Endothelial cell of umbilical vein (primary cell): ENCODE data around the gene SCLY. TPM values are rescaled to one million over a fixed set of nuclear protein-coding genes. Genes with fewer than 3 reads are reported as not detected.

Experiments used
- BruUV-seq: library from RNA; stranded (reverse); fragments of 400-500 nt; replicated peaks from 2 replicates; lab custom pipeline; 2021; lab: Mats Ljungman, UMichigan
- CTCF ChIA-PET: fragments of 300-600, 350-600 bp; sonication (Branson Sonifier 250); formaldehyde crosslinking; loops from one replicate; lab custom pipeline; 2021; ENCODE audit warnings: antibody characterized with exemption, inconsistent platforms; lab: Charles Lee
- POLR2A ChIA-PET: fragments of 300-600, 350-600 bp; sonication (Branson Sonifier 250); formaldehyde crosslinking; loops from one replicate; lab custom pipeline; 2021; ENCODE audit warnings: antibody characterized with exemption, inconsistent platforms; lab: Charles Lee
- DNase-seq: peaks from one replicate; pipeline ENCODE4 v3.0.0-alpha.2; 2011; ENCODE audit warnings: low read depth, low spot score
- FAIRE-seq: peaks from 2 replicates; lab custom pipeline; 2011; peaks lifted over from hg19 to GRCh38; lab: Jason Lieb, UNC
- H2AFZ ChIP-seq: 2 replicates; pipeline ENCODE4 v1.6.0; 2012; ENCODE audit warnings: low read depth, low read length, control low read depth, inconsistent platforms
- H3K27ac ChIP-seq: 2 replicates; pipeline ENCODE4 v1.5.1; 2011; ENCODE audit warnings: low read depth, mild to moderate bottlenecking, control low read depth, low read length, moderate library complexity; ENCODE audit not compliant: insufficient read depth
- H3K27me3 ChIP-seq, 2 experiments: 2 replicates each; pipeline versions ENCODE4 v1.6.0 to v1.6.1; 2011; ENCODE audit warnings: low read length in 2 of 2, mixed read lengths in 1 of 2; ENCODE audit not compliant: control insufficient read depth in 2 of 2, insufficient read depth in 2 of 2
- H3K36me3 ChIP-seq, 2 experiments: 2 replicates in 1 of 2; 3 replicates in 1 of 2; pipeline ENCODE4 v1.5.1; 2011; ENCODE audit warnings: low read length in 2 of 2, mild to moderate bottlenecking in 1 of 2, moderate library complexity in 1 of 2; ENCODE audit not compliant: control insufficient read depth in 2 of 2, insufficient read depth in 2 of 2; ENCODE audit errors: extremely low read depth in 1 of 2
- H3K4me1 ChIP-seq: 3 replicates; pipeline ENCODE4 v1.5.1; 2011; ENCODE audit warnings: mild to moderate bottlenecking, low read length; ENCODE audit not compliant: control insufficient read depth, insufficient read depth; ENCODE audit errors: extremely low read depth
- H3K4me2 ChIP-seq: 2 replicates; pipeline ENCODE4 v1.6.1; 2011; ENCODE audit warnings: low read length, control low read depth, mixed read lengths; ENCODE audit not compliant: insufficient read depth
- H3K4me3 ChIP-seq, 3 experiments: fragments of 200-600 bp in 1 of 3; sonication (generic), shearing (Covaris generic) in 1 of 3; replicated peaks in 1 of 3; 2 replicates each; pipeline ENCODE4 v1.5.1; 2011 to 2016; ENCODE audit warnings: control low read depth in 3 of 3, low read length in 3 of 3, mild to moderate bottlenecking in 2 of 3, inconsistent platforms in 1 of 3, low read depth in 1 of 3, moderate library complexity in 1 of 3; ENCODE audit not compliant: insufficient read depth in 1 of 3
- H3K79me2 ChIP-seq: 2 replicates; pipeline ENCODE4 v1.6.0; 2012; ENCODE audit warnings: low read length, inconsistent platforms; ENCODE audit not compliant: control insufficient read depth, insufficient read depth
- H3K9ac ChIP-seq: replicated peaks from 2 replicates; pipeline ENCODE3; 2011; ENCODE audit warnings: low read length, control low read depth; ENCODE audit not compliant: insufficient read depth; ENCODE audit errors: extremely low read depth
- H3K9me1 ChIP-seq: replicated peaks from 3 replicates; pipeline ENCODE4 v1.6.0; 2011; ENCODE audit warnings: mild to moderate bottlenecking, low read length; ENCODE audit not compliant: control insufficient read depth, insufficient read depth; ENCODE audit errors: extremely low read depth
- H3K9me3 ChIP-seq: replicated peaks from 2 replicates; pipeline ENCODE4 v1.5.1; 2012; ENCODE audit warnings: low read length, inconsistent platforms; ENCODE audit not compliant: control insufficient read depth, insufficient read depth
- H4K20me1 ChIP-seq: replicated peaks from 2 replicates; pipeline ENCODE3; 2011; ENCODE audit warnings: mild to moderate bottlenecking, low read length; ENCODE audit not compliant: control insufficient read depth, insufficient read depth; ENCODE audit errors: extremely low read depth
- FOS ChIP-seq: IDR thresholded peaks from 2 replicates; pipeline ENCODE4 v1.6.1; 2011; ENCODE audit warnings: mild to moderate bottlenecking, low read length, moderate library complexity, borderline replicate concordance; ENCODE audit not compliant: insufficient read depth
- GATA2 ChIP-seq: IDR thresholded peaks from 2 replicates; pipeline ENCODE4 v1.7.0; 2011; ENCODE audit warnings: low read depth, mild to moderate bottlenecking, moderate library complexity, mixed read lengths, low read length; ENCODE audit not compliant: insufficient read length, insufficient read depth
- JUN ChIP-seq: IDR thresholded peaks from 2 replicates; pipeline ENCODE4 v1.6.1; 2011; ENCODE audit warnings: borderline replicate concordance, low read depth; ENCODE audit not compliant: insufficient read length, insufficient read depth
- MAX ChIP-seq: IDR thresholded peaks from 2 replicates; pipeline ENCODE4 v1.6.1; 2011; ENCODE audit not compliant: insufficient read depth, insufficient read length
- MYC ChIP-seq: IDR thresholded peaks from one replicate; pipeline ENCODE4 v1.6.1; 2011; ENCODE audit warnings: mild to moderate bottlenecking, low read depth, low read length
- POLR2A ChIP-seq: IDR thresholded peaks from 2 replicates; pipeline ENCODE4 v1.6.1; 2012; ENCODE audit warnings: low read depth, mild to moderate bottlenecking, control low read depth, low read length
- POLR2AphosphoS5 ChIP-seq: IDR thresholded peaks from 2 replicates; pipeline ENCODE4 v1.6.1; 2012; ENCODE audit warnings: low read depth, mild to moderate bottlenecking, control low read depth, low read length, moderate library complexity; ENCODE audit not compliant: insufficient read depth
- dilution Hi-C: fragments of 300-500 bp; cut with MboI; formaldehyde crosslinking; loops from one replicate; pipeline ENCODE4 v1.15.0; 2019; ENCODE audit warnings: low sequenced_read_pairs; ENCODE audit not compliant: extremely low pct_ligation_motif_present
- intact Hi-C: fragments of 100-400 bp; cut with micrococcal nuclease; formaldehyde crosslinking; loops from one replicate; pipeline ENCODE4 v1.10.0; 2022
- polyA plus RNA-seq, 4 experiments: library from polyadenylated mRNA; depleted of rRNA in 3 of 4; stranded (reverse) in 3 of 4; unstranded in 1 of 4; fragments of >200 nt; gene quantifications; 2 replicates each; pipeline versions ENCODE4 v1.2.1 to v1.2.3, GENCODE V29; 2011 to 2012; ENCODE audit warnings: missing spikeins in 1 of 4
- small RNA-seq: library from RNA; depleted of rRNA; stranded (forward); fragments of <200 nt; gene quantifications from one replicate; pipeline ENCODE3, GENCODE V24; 2012; ENCODE audit warnings: low replicate concordance, low read depth; ENCODE audit not compliant: insufficient read depth, insufficient read length
- total RNA-seq: library from RNA; stranded (reverse); gene quantifications from 2 replicates; pipeline ENCODE4 v1.2.3, GENCODE V29; 2021

Gene SCLY
- total and polyA plus RNA-seq, 2 donors (not counting 3 experiments of a cell fraction or from before 2014, with no cell fraction given), result 22.6 to 32.7 TPM

DNA sequence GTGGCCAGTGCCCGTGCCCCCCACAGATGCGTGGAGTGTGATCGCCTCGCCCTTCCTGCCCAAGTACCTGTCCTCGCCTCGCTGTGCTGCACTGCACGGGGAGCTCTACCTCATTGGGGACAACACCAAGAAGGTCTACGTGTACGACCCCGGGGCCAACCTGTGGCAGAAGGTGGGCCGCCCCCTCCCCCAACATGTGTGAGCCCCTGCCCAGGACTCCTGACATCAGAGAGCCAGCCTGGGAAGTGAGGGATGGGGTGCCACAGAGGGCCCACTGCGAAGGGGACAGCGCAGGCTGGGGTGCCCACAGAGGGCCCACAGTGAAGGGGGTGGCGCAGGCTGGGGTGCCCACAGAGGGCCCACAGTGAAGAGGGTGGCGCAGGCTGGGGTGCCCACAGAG lies 88.2 kb downstream of the SCLY start:
- Histone ChIP-seq H3K36me3 (no peaks in the 10 kb centered on the region), H3K4me3 (no peak overlapping the region), H2AFZ (no peak overlapping the region), H3K9me3 (no peaks in the 10 kb centered on the region), H3K27me3 (no peaks in the 10 kb centered on the region), H4K20me1 (no peaks in the 10 kb centered on the region), H3K79me2 (no peaks in the 10 kb centered on the region), H3K9me1 (no peaks in the 10 kb centered on the region), H3K27ac (no peak overlapping the region), H3K4me1 (no peaks in the 10 kb centered on the region), H3K4me2 (no peak overlapping the region), H3K9ac (no peak overlapping the region)
- ChIA-PET CTCF (no interaction called here), POLR2A (no interaction called here)
- no TSS peak for BruUV-seq
- FAIRE-seq (no peak), DNase-seq (no peak)
- intact Hi-C loops, result no loop called here
- dilution Hi-C loops, result no loop called here
- TF ChIP-seq GATA2 (no peak), JUN (no peak), MAX (no peak), FOS (no peak), MYC (no peak), POLR2AphosphoS5 (no peak), POLR2A (no peak)

Small RNAs within 50 kb of the gene (small RNA-seq; reads per million reads assigned to genes)
- not detected for gene RNU6-1333P

Other genes with a start within 250 kb of the SCLY start
- not detected in 2 replicates for gene RAMP1, start 201.4 kb upstream of the SCLY start, total RNA-seq
- gene RAMP1, start 201.4 kb upstream of the SCLY start, polyA plus RNA-seq, result 0.18 TPM in 1 of 2 replicates, not detected in the other
- 42.3 and 47.4 TPM in 2 replicates for gene UBE2F, start 94.0 kb upstream of the SCLY start, total RNA-seq
- gene UBE2F, start 94.0 kb upstream of the SCLY start, polyA plus RNA-seq, result 31.6 and 45.6 TPM in 2 replicates
- not detected in 2 replicates for gene ESPNL, start 39.3 kb downstream of the SCLY start, total RNA-seq
- not detected in 2 replicates for gene ESPNL, start 39.3 kb downstream of the SCLY start, polyA plus RNA-seq
- not detected in 2 replicates for gene KLHL30, start 77.7 kb downstream of the SCLY start, total RNA-seq
- not detected in 2 replicates for gene KLHL30, start 77.7 kb downstream of the SCLY start, polyA plus RNA-seq
- 0.46 and 1.2 TPM in 2 replicates for gene ERFE, start 98.0 kb downstream of the SCLY start, total RNA-seq
- 0.48 and 0.65 TPM in 2 replicates for gene ERFE, start 98.0 kb downstream of the SCLY start, polyA plus RNA-seq
- 47.5 and 49.2 TPM in 2 replicates for gene ILKAP, start 142.7 kb downstream of the SCLY start, total RNA-seq
- 37.8 and 49.8 TPM in 2 replicates for gene ILKAP, start 142.7 kb downstream of the SCLY start, polyA plus RNA-seq
- gene HES6, start 179.0 kb downstream of the SCLY start, total RNA-seq, result 5.1 and 5.4 TPM in 2 replicates
- 2.2 and 4.3 TPM in 2 replicates for gene HES6, start 179.0 kb downstream of the SCLY start, polyA plus RNA-seq
- gene PER2, start 227.6 kb downstream of the SCLY start, total RNA-seq, result 3.3 and 3.8 TPM in 2 replicates
- gene PER2, start 227.6 kb downstream of the SCLY start, polyA plus RNA-seq, result 0.60 and 0.86 TPM in 2 replicates